ENCODE measurements around the gene RTP5.
"Not testable (repeated sequence)": the region's sequence is repeated elsewhere in the genome, so short reads cannot be mapped to it uniquely, and the experiment has no call there.

RTP5 gene

DNA sequence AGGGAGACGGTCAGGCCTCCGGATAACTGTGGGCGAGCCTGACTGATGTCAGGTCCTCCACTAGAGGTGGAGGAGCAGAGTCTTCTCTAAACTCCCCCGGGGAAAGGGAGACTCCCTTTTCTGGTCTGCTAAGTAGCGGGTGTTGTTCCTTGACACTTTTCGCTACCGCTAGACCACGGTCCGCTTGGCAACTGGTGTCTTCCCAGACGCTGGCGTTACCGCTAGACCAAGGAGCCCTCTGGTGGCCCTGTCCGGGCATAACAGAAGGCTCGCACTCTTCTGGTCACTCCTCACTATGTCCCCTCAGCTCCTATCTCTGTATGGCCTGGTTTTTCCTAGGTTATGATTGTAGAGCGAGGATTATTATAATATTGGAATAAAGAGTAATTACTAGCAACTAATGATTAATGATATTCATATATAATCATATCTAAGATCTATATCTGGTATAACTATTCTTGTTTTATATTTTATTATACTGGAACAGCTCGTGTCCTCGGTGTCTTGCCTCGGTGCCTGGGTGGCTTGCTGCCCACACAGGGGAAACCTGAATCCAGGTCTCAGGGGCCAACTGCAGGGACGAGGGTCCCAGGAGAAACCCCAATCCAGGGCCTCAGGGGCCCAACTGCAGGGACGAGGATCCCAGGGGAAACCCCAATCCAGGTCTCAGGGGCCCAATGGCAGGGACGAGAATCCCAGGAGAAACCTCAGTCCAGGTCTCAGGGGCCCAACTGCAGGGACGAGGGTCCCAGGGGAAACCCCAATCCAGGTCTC, 6.4 kb downstream of the RTP5 start:
- not testable (repeated sequence) for FAIRE-seq; DNase-seq (ENCODE audit: insufficient read length, low spot score)
- TF ChIP-seq, protein P1, sequence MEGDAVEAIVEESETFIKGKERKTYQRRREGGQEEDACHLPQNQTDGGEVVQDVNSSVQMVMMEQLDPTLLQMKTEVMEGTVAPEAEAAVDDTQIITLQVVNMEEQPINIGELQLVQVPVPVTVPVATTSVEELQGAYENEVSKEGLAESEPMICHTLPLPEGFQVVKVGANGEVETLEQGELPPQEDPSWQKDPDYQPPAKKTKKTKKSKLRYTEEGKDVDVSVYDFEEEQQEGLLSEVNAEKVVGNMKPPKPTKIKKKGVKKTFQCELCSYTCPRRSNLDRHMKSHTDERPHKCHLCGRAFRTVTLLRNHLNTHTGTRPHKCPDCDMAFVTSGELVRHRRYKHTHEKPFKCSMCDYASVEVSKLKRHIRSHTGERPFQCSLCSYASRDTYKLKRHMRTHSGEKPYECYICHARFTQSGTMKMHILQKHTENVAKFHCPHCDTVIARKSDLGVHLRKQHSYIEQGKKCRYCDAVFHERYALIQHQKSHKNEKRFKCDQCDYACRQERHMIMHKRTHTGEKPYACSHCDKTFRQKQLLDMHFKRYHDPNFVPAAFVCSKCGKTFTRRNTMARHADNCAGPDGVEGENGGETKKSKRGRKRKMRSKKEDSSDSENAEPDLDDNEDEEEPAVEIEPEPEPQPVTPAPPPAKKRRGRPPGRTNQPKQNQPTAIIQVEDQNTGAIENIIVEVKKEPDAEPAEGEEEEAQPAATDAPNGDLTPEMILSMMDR (IDR thresholded peaks at IDR 0.05; ENCODE audit: insufficient read depth, missing control alignments): peak; percentile 41

DNA sequence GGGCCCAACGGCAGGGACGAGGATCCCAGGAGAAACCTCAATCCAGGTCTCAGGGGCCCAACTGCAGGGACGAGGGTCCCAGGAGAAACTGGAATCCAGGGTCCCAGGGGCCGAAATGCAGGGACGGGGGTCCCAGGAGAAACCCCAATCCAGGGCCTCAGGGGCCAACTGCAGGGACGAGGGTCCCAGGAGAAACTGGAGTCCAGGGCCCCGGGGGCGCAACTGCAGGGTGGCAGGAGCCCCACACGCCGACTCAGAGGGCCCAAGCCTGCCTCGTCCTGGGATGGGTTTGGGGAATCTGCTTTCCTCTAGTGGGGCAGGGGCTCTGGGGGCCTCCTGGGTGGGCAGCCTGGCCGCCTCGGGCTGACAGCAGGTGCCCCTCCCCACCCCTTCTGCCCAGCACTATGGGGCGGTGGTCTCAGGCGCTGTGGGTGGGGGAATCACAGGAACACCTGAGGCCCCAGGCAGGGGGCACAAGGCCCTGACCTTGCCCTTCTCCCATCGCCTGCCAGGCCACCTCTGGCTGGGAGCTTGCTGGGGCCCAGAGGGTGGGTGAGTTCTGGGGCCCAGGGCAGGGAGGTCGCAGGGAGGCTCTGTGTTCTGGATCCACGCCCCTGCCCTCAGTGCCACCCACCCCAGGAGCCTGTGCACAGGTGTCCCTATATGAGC, 7.1 kb downstream of the RTP5 start:
- DNase-seq (ENCODE audit: insufficient read length, low spot score) (no peak), FAIRE-seq (no peak)
- TF ChIP-seq, protein P1 (IDR thresholded peaks at IDR 0.05; ENCODE audit: insufficient read depth, missing control alignments): no peak

DNA sequence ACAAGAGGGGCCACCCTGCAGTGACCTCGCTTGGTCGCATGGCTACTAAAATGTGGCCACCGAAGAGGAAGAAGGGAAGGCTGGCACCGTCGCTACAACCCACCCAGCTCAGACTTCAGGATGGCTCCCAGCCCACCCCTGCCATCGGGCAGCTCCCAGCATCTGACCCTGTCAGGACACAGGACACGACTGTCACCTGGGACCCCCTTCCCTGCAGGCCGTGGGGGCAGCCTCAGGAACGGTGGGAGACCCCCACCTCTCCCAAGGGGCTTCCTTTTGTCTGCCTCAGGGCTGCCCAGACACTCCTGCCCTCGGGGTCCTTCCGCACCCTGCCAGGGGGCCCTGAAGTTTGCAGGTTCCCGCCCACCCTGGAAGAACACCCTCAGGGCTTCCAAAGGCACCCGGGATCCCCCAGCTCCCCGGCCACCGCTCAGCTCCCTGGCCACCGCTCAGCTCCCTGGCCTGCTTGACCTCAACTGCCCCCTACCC, 7.7 kb downstream of the RTP5 start:
- FAIRE-seq (no peak), DNase-seq (ENCODE audit: insufficient read length, low spot score) (no peak)
- TF ChIP-seq, protein P1 (IDR thresholded peaks at IDR 0.05; ENCODE audit: insufficient read depth, missing control alignments): no peak

DNA sequence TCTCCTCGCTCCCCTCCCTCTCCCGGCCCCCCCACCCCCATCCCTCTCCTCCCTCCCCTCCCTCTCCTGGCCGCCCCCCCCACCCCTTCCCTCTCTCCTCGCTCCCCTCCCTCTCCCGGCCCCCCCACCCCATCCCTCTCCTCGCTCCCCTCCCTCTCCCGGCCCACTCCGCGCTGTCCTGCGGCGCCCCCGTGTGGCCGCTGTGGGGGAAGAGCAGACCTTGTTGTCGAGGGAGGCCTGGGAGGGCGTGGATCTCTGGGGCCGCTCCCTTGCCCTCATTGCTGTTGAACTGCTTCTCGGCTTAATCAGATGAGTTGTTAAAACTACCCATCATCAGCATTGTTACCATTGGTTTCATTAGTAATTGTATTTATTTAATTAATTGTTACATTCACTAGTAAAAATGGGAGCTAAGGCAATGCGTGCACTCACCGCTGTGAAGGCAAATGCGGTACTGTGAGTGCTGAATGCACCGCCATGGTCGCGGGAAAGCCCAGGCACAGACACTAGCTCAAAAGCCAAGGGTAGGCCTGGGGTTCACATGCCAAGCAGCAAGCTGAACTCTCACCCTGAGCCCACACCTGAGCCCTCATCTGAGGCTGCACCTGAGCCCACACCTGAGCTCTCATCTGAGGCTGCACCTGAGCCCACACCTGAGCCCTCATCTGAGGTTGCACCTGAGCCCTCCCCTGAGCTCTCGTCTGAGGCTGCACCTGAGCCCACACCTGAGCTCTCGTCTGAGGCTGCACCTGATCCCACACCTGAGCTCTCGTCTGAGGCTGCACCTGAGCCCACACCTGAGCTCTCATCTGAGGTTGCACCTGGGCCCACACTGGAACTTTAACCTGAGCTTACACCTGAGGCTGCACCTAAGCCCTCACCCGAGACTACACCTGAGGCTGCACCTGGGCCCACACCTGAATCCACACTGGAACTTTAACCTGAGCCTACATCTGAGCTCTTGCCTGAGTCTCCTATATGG, 8.8 kb downstream of the RTP5 start:
- DNase-seq (ENCODE audit: insufficient read length, low spot score): peak; percentile 77
- no peak for FAIRE-seq
- TF ChIP-seq, protein P1 (IDR thresholded peaks at IDR 0.05; ENCODE audit: insufficient read depth, missing control alignments): peak; percentile 79

GRCh38 chr2:241879326-241879725, 9.8 kb downstream of the RTP5 start:
- TF ChIP-seq, protein P1 (IDR thresholded peaks at IDR 0.05; ENCODE audit: insufficient read depth, missing control alignments): no peak
- FAIRE-seq: no peak
- no peak for DNase-seq (ENCODE audit: insufficient read length, low spot score)

- FAIRE-seq (no peak), DNase-seq (ENCODE audit: insufficient read length, low spot score) (no peak)
- TF ChIP-seq, protein P1 (IDR thresholded peaks at IDR 0.05; ENCODE audit: insufficient read depth, missing control alignments): no peak
These were observed 11.0 kb downstream of the RTP5 start for GRCh38 chr2:241880311-241881073.

Data from D721Med (cell line).